ENCODE results near the gene PINLYP.
"Not testable (repeated sequence)": the region's sequence is repeated elsewhere in the genome, so short reads cannot be mapped to it uniquely, and the experiment has no call there.

PINLYP gene

GRCh38 chr19:43575156-43575950 is at the start of gene PINLYP, which contains the start of gene XRCC1:
TSS of gene PINLYP (plus strand) at chr19:43575801. CDS start at chr19:43577192, 1,391 bp downstream.
TSS of gene XRCC1 (minus strand) at chr19:43575527. CDS start at chr19:43575458, 69 bp downstream.
- DNase-seq: peak; percentile 99

- peak; percentile 13 for DNase-seq
Measured at GRCh38 chr19:43525836-43526771, 49.5 kb upstream of the PINLYP start.

- DNase-seq: peak; percentile 57
Measured at GRCh38 chr19:43526884-43527859, 48.4 kb upstream of the PINLYP start, which contains the start of gene ETHE1. TSS of gene ETHE1 (minus strand) at chr19:43527201. CDS start at chr19:43527177, 24 bp downstream.

DNA sequence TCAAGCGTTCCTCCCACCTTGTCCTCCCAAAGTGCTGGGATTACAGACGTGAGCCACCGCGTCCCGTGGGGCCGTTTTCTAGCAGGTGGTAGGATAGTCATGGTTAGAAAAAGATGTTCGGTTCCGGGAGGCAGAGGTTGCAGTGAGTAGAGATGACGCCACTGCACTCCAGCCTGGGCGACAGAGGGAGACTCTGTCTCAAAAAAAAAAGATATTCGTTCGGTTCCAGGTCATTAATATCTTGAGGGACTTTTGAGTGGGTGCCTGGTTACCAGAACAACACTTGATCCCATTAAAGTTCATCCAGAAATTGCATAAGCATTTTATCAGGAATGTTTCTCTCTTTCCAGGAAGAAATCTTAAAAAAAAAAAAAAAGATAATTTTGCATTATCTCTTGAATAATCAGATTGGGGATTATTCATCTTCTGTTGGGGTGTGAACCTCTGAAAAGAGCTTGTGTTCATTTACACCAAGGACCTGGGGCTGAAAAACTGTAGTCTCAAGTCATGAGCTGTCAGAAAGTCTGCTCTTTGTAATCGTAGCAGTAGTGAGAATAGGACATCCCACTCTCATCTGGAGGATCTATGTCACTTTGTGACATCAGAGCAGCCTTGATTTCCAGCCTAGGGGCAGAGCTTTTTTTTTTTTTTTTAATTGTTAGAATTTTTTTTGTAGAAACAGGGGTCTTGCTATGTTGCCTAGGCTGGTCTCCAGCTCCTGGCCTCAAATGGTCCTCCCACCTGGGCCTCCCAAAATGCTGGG is 47.6 kb upstream of the PINLYP start:
- DNase-seq: no peak

DNA sequence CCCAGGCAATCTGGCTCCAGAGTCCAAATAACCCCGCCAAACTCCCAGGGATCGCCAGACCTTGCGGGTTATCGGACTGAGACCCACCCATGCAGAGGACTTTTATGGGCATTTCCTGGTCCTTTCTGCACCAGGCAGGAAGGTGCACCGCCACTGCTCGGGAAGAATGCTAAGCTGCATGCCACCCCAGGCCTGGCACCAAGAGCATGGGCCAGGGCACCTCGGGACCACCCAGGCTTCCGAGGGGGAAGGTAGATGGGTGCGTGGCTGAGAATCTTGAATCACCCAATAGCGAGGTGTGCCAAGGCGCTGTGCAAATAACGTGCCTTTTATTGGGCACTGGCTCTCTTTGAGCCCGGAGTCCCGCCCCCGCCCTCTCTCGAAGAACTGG is 43.0 kb upstream of the PINLYP start:
- no peak for DNase-seq

DNA sequence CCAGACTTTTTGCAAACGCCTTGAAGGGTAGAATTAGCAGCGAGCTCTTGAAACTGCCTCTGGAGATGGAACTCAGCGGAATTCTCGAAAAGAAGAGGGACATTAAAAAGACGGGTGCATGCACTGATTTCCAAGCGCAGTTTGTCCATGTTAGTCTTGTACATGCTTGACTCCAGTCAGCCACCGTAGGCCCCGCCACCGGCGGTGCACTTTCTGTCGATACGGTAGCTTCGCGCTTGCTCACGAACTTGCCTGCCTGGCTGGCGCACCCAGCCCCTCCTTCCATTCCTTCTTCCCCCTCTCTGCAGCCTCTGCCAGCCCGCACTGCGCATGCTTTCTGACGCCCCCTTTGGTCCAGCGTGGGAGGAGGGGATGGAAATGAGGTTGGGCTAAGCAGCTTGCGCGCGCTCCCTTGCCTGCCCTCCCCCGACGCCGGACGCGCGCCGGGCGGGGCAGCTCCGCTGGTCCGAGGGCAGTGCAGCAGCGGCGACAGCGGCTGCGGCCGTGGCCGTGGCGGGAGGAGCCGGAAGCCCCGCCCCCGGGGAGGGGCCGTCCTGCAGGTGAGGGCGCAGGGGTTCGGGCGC is 42.5 kb upstream of the PINLYP start, which contains the start of gene ZNF575:
TSS of gene ZNF575 (plus strand) at position 227 of the 584 bp plus-strand sequence. CDS start 1,235 bp downstream, outside the sequence.
- DNase-seq: peak; percentile 88

- peak; percentile 99 for DNase-seq
Measured at GRCh38 chr19:43533546-43534304, 41.9 kb upstream of the PINLYP start.

GRCh38 chr19:43534305-43534815 is 41.2 kb upstream of the PINLYP start:
- no peak for DNase-seq

DNA sequence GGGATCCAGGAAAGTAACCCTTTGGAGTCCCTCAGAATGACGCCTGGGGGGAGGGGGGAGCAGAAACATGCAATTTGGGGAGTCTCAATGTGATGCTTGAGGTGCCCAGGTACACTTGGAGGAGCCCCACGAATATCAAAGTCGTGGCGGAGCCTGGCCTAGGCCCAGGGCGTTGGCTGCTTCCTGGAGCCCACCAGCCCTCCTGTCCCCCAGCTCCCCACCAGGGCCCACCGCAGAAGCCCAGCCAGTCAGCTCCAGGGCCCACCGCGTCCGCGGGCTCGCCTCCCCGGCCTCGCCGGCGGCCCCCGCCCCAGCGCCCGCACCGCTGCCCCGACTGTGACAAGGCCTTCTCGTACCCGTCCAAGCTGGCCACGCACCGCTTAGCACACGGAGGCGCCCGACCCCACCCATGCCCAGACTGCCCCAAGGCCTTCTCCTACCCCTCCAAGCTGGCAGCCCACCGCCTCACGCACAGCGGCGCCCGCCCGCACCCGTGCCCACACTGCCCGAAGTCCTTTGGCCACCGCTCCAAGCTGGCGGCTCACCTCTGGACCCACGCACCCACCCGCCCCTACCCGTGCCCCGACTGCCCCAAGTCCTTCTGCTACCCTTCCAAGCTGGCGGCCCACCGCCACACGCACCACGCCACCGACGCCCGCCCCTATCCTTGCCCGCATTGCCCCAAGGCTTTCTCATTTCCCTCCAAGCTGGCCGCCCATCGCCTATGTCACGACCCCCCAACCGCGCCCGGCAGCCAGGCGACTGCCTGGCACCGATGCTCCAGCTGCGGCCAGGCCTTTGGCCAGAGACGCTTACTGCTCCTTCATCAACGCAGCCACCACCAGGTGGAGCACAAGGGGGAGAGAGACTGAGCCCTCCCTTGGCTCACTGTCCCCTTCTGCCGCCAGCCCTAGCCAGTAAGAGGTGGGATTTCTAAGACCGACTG is 40.5 kb upstream of the PINLYP start:
- peak; percentile 63 for DNase-seq

- DNase-seq: no peak
Measured at GRCh38 chr19:43538922-43539321, 36.7 kb upstream of the PINLYP start.

GRCh38 chr19:43540381-43540780 is 35.2 kb upstream of the PINLYP start:
- DNase-seq: no peak

DNA sequence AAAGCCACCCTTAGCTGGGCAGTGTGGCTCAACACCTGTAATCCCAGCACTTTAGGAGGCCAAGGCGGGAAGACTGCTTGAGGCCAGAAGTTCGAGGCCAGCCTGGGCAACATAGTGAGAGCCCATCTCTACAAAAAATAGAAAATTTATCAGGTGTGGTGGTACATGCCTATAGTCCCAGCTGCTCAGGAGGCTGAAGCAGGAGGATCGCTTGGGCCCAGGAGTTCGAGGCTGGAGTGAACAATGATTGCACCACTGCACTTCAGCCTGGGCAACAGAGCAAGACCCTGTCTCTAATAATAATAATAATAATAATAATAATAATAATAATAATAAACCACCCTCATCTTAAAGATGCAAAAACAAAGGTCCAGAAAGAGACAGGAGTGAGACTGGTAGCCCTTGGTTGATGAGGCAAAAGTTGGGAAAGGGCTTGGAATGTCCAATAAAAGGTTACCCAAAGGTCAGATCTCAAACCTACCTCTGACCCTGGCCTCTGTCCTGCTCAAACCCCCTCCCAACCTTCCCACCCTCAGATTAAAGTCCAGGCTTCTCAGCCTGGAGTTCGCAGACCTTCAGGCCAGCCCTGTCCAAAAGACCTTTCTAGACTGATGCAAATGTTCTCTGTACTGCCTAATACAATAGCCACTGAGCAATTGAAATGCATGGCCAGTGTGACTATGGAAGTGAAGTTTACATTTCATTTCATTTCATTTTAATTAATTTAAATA is 33.5 kb upstream of the PINLYP start:
- no peak for DNase-seq

DNA sequence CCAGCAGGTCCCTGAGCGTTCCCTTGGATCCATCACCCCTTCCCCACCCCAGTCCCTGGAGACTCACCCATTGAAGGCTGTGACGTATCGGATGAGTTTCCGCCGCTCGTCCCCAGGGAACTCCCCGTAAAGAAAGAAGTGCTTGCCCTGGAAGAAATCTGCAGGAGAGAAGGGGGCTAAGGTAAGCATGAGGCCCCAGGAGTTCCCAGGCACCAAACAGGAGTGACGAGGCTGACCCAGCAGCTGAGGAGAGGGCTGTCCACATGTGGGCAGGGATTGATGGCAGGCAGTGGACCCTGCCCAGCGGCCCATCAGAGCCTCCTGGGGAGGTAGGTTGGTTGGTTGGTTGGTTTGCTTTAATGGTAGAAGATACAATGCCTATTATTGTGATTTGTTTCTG is 31.5 kb upstream of the PINLYP start:
- DNase-seq: no peak

DNA sequence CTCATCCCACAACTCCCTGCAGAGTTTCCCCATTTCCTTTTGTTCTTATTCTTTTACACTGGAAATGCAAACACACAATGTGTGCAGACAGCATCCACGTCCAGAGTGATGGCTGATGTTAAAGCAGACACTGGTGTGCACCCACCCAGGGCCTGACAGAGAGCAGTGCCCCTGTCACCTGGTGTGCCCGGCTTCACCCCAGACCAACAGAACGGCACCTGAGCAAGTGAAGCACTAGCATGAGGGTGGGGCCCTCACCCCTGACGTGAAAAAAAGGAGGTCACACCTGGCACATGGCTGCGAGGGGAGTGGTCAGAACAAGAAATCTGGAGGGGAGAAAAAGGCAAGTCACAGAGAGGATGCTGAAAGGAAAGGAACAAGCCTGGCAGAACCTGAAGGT is 30.3 kb upstream of the PINLYP start:
- DNase-seq: no peak

DNA sequence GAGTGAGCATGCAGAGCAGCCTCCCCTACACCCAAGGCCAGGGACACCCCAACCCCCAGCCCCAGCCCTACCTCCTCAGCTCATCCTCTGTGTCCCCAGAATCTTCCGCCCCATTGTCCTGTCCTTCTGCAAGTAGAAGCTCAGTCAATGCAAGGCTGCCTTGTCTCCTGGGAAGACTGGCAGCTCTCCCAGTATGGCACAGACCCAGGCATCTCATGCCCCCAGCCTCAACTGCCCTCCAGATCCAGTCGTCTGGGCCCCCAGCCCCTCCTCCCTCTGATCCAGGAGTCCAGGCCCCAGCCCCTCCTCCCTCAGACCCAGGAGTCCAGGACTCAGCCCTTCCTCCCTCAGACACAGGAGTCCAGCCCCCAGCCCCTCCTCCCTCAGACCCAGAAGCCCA is 29.6 kb upstream of the PINLYP start:
- no peak for DNase-seq

DNA sequence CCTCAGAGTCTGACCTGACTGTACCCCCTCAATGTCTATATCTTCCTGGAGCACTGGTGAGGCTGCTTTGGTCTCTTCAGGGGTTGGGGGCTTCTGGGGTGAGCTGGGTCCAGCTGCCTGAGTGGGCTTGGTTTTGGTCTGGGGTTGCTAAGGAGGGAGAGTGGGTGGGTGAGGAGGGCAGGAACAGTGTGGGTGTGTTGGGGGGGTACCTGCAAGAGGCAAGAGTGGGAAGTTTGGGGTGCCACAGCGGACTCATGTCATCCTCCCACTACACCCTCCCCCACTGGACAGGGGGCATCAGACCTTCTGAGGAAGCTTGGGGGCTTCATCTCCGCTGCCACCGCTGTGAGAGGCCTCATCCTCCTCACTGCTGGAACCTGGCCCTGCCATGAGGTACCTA is 29.0 kb upstream of the PINLYP start:
- no peak for DNase-seq

- not testable (repeated sequence) for DNase-seq
Measured at GRCh38 chr19:43547926-43548325, 27.7 kb upstream of the PINLYP start.

GRCh38 chr19:43548706-43549105 is 26.9 kb upstream of the PINLYP start:
- DNase-seq: no peak
